Mucosa of stomach (tissue), 1 donor: ENCODE measurements around the gene FBXO7.

Experiments
- H3K27me3 ChIP-seq: one replicate; pipeline ENCODE4 v1.7.0; 2013; ENCODE audit warnings: mild to moderate bottlenecking, low read length; ENCODE audit not compliant: control insufficient read depth, insufficient read depth
- H3K36me3 ChIP-seq: one replicate; pipeline ENCODE4 v1.7.0; 2013; ENCODE audit warnings: low read length; ENCODE audit not compliant: control insufficient read depth, insufficient read depth
- H3K4me1 ChIP-seq: one replicate; pipeline ENCODE4 v1.7.0; 2013; ENCODE audit warnings: mild to moderate bottlenecking, low read length; ENCODE audit not compliant: control insufficient read depth, insufficient read depth
- H3K4me3 ChIP-seq: one replicate; pipeline ENCODE4 v1.7.0; 2013; ENCODE audit warnings: low read length
- H3K9ac ChIP-seq: one replicate; pipeline ENCODE4 v1.7.0; 2013; ENCODE audit warnings: mild to moderate bottlenecking, low read length, moderate library complexity
- H3K9me3 ChIP-seq: one replicate; pipeline ENCODE4 v1.7.0; 2013; ENCODE audit warnings: mild to moderate bottlenecking, low read length, moderate library complexity; ENCODE audit not compliant: control insufficient read depth
- donor health status: Pancreatic carcinoma.

Gene FBXO7

DNA sequence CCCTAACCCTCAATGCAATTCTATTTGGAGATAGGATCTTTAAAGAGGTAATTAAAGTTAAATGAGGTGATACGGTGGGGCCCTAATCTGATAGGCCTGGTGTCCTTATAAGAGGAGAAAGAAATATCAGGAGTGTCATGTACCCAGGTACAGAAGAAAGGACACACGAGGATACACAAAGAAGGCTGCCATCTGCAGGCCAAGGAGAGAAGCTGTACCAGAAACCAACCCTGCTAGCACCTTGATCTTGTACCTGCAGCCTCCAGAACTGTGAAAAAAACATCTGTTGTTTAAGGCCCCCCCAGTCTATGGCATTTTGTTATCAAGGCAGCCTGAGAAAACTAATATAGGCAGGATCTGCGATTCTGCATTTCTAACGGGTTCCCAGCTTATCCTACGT, 44.2 kb downstream of the FBXO7 start:
- Histone ChIP-seq H3K9me3 (no peaks in the 10 kb centered on the region), H3K4me3 (no peak overlapping the region)

DNA sequence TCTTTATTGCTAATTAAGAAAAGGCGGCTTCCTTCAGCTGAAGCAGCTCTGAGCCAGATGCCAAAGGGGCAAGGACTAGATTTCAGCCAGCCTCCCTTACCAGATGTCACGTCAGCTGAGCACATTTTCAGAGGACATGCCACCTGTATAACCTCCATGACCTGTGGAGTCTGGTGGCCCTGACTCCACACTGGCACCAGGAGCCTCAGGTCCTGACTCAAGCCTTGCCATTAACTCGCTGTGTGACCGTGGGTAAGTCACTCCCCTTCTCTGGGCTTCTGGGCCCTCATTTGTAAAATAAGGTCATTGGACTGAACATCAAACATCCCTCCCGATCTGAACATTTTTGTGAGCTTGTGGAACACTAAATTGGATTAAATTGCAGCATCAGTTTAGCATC, 46.0 kb downstream of the FBXO7 start:
- H3K4me3 ChIP-seq: no peak overlapping the region
- no peaks in the 10 kb centered on the region for H3K27me3 ChIP-seq
- H3K9me3 ChIP-seq: no peaks in the 10 kb centered on the region
- H3K36me3 ChIP-seq: no peaks in the 10 kb centered on the region
- H3K4me1 ChIP-seq: no peaks in the 10 kb centered on the region
- no peak overlapping the region for H3K9ac ChIP-seq

More for the DNA sequence above, 44.2 kb downstream of the FBXO7 start:
- Histone ChIP-seq H3K36me3 (no peaks in the 10 kb centered on the region), H3K27me3 (no peaks in the 10 kb centered on the region), H3K9ac (no peak overlapping the region), H3K4me1 (no peaks in the 10 kb centered on the region)

DNA sequence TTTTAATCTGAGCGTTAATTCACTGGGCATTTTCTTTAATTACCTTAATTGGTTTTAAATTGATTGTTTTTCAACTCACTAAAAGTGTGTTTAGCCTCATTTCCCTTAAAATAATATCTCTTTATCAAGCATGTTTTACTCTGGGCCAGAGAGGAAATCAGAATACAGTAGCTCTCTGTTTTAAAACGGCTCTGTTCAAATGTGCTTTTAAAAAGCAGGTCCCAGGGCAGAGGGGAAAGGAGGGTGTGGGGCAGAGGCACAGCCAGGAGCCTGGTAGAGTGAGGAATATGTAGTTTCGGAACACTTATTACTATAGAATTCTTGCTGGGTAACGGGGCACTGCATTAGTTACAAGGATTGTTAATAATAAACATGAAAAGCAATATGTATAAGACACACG, 47.6 kb downstream of the FBXO7 start:
- Histone ChIP-seq H3K4me1 (no peaks in the 10 kb centered on the region), H3K36me3 (no peaks in the 10 kb centered on the region), H3K9ac (no peak overlapping the region), H3K9me3 (no peaks in the 10 kb centered on the region), H3K4me3 (no peak overlapping the region), H3K27me3 (no peaks in the 10 kb centered on the region)

DNA sequence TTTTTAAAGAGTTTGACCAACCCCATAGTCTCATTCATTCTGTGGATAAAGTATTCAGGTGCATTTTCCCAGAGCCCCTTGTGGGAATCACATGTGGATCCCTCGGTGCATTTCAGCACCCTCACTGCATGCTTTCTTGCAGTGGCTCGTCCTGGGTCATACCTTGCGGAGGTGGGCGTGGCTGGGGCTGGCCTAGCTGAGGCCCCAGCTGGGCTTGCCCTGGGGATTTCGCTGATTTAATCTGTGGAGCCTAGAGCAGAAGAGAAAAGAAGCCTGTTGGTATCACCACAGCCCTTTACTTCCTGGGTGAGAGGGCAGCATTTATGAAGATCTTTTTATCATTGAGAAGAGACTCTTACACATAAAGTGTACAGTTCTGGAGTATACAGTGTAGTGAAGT, 53.1 kb downstream of the FBXO7 start:
- no peaks in the 10 kb centered on the region for H3K36me3 ChIP-seq
- peaks cover 15% of the 10 kb centered on the region for H3K4me1 ChIP-seq
- peaks cover 1% of the 10 kb centered on the region for H3K27me3 ChIP-seq
- no peak overlapping the region for H3K9ac ChIP-seq
- H3K4me3 ChIP-seq: no peak overlapping the region
- no peaks in the 10 kb centered on the region for H3K9me3 ChIP-seq

DNA sequence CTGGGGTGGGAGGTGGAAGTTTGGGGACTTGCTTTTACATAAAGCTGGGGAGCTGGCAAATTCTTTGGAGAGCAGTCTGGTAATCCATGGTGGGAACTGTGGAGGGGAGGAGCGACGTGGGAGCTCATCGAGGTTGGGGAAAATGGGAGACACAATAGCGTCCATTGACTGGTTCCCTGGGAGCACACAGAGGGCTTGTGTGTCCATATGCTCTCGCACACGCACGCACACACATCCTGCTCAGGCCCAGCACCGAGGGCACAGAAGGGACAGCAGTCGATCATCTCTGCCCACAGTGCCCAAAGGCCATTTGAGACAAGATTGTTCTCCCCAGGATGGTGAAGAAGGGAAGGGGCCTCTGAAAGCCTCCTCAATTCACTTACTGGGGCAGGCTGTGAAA, 53.7 kb downstream of the FBXO7 start:
- H3K36me3 ChIP-seq: no peaks in the 10 kb centered on the region
- no peaks in the 10 kb centered on the region for H3K9me3 ChIP-seq
- H3K27me3 ChIP-seq: peaks cover 4% of the 10 kb centered on the region
- peaks cover 20% of the 10 kb centered on the region for H3K4me1 ChIP-seq
- no peak overlapping the region for H3K9ac ChIP-seq
- no peak overlapping the region for H3K4me3 ChIP-seq

DNA sequence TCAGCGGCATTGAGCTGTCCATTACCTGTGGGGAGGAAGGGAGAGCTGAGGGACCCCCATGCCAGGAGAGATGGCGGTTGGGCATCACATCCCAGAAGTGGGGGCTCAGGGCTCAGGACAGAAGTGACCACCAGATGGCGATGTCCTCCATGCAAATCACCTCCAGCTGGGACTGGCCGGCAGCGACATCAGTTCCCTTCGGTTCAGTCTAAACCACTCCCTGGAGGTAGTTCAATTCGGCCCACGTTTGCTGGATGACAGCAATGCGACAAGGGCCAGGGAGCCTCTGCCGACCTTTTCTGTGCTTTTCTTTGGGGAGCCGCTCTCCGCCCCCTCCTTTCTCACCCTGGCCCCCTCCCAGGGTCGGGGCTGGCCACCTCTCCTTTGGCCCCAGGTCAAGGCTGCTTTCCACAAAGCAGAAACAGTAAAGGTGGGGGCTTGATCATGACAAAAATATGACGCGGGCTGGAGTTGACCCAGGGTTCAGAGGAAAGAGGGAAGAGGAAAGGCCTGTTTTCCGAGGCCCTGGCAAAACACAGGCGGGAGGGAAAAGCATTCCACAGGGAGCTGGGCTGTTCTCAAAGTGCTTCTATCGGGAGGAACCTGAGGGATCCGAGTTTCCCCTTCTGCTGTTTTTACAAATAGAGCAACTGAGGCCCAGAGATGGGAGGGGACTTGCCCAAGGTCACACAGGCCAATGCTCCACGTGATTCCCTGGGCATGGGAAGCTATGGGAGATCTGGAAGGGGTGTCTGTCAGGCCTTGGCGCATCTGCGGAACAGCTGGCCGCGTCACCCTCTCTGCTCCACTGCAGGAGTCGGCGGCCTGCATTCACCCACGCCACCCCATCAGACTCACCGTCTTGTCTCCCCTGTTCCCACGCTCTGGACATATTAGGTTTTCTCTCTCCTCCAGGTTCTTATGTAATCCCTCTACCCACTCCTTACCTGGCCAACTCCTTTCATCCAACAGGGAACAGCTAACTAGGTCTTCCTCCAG, 54.7 kb downstream of the FBXO7 start:
- Histone ChIP-seq H3K9me3 (no peaks in the 10 kb centered on the region), H3K36me3 (no peaks in the 10 kb centered on the region), H3K9ac (no peak overlapping the region), H3K4me1 (peaks cover 28% of the 10 kb centered on the region), H3K27me3 (peaks cover 8% of the 10 kb centered on the region), H3K4me3 (no peak overlapping the region)

DNA sequence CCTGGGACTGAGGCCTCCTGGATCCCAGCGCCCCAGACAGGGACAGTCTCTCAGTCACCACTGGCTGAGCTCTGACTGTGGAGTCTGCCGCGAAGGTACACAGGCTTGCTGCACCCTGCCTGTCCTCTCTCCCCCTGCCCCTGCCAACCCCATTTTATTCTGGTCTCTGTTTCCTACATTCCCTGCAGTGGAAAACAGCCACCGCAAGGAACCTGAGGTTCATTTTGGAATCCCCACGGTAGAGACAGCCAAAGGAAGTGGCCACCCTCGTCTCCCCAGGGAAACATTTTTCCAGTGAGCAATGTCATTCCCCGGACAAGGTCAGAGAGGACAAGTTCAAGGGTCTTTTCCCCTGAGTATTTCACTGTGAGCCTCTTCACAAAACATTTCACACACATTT, 56.6 kb downstream of the FBXO7 start:
- no peak overlapping the region for H3K9ac ChIP-seq
- H3K9me3 ChIP-seq: no peaks in the 10 kb centered on the region
- no peaks in the 10 kb centered on the region for H3K36me3 ChIP-seq
- H3K27me3 ChIP-seq: peaks cover 8% of the 10 kb centered on the region
- H3K4me3 ChIP-seq: no peak overlapping the region
- peaks cover 28% of the 10 kb centered on the region for H3K4me1 ChIP-seq

DNA sequence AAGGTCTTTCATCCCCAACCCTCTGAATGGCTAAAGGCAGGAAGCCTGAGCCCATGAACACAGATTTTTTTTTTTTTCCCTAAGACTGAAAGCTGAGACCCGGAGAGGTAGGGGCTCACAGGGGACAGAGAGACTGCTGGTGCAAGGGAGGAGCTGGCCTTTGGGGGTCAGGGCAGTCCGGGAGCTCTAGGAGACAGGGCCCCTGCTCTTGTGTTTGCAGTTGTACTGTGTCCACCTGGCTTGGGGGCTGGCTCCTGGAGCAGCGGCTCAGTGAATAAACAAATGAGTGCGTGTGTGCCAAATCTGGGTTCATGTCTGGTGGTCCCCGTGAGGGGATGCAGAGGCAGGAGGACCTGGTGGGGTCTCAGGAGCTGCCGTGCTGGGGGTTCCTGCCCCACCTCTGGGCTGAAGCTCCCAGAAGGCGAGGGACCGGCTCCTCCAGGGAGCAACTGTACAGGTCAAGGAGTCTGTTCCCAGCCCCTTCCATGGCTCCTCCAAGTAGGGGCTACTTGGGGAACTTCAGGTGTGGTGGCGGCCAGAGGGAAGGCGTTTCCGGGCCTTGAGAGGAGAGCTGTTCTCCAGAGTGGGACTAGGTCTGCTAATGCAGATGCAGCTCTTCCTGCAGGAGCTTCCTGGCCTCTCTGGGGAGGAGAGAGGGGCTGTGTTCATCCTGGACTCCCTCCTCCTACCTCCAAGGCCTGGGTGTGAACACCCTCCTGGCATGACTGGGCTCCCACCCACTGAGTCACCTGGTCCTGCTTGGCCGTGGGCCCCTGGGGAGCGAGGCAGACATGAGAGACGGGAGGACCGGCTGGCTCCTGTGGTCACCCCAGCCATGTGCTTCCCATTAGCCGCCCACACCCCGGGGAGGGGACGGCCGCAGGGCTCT, 57.6 kb downstream of the FBXO7 start:
- H3K9ac ChIP-seq: peak overlapping the region; percentile 7
- H3K4me1 ChIP-seq: peaks cover 28% of the 10 kb centered on the region
- H3K9me3 ChIP-seq: no peaks in the 10 kb centered on the region
- no peak overlapping the region for H3K4me3 ChIP-seq
- H3K27me3 ChIP-seq: peaks cover 8% of the 10 kb centered on the region
- no peaks in the 10 kb centered on the region for H3K36me3 ChIP-seq

DNA sequence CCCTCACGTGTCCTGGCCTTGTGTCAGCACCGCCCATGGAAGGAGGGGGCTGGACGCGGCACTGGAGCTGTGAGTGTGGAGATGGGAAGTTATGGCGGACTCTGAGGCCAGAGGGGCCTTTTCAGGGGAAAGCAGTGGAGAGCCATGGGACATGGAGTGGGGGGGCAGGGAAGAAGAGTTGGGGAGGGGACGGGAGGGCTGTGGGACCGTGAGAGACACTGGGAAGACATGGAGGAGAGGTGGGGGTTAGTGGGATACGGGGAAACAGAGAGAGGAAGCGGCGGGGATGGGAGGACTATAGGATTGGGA, 58.2 kb downstream of the FBXO7 start:
- H3K36me3 ChIP-seq: no peaks in the 10 kb centered on the region
- H3K4me3 ChIP-seq: no peak overlapping the region
- H3K9me3 ChIP-seq: no peaks in the 10 kb centered on the region
- no peak overlapping the region for H3K9ac ChIP-seq
- H3K27me3 ChIP-seq: peaks cover 8% of the 10 kb centered on the region
- peaks cover 28% of the 10 kb centered on the region for H3K4me1 ChIP-seq

DNA sequence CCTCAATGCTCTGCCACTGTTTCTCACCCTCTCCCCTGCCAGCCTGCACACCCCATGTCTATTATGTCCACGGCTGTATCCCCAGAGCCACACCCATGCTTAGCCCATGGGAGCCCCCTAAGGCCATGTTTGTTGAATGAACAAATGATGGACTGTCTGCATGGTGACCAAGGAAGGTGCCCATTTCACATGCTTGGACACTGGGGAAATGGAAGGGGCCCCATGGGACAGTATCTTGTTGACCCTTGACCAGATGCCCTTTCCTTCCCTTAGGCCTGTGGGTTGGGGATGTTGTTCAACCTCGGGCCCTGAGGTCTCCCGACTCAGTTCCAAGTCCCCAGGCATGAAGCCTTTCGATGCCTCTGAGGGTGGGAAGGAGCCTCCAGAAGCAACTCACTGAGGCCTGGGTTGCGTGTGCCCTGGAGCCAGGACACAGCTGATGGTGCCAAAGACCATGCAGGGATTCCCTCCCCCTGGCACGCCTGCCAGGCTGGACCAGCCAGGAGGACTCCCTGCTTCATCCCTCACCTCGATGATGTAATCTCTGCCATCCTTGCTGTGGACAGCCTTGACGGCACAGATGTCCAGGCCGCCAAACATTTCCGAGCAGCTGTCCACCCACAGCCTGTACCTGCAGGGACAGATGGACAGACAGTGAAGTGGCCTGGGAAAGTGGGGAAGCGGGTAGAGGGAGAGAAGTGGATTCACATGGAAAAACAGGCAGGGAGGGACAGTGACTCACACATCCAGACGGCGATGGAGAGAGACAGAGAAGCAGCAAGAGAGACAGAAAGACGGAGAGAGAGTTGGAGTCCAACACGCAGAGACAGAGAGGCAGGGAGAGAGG, 58.9 kb downstream of the FBXO7 start:
- Histone ChIP-seq H3K27me3 (peaks cover 8% of the 10 kb centered on the region), H3K4me1 (peaks cover 28% of the 10 kb centered on the region), H3K9ac (no peak overlapping the region), H3K4me3 (no peak overlapping the region), H3K9me3 (no peaks in the 10 kb centered on the region), H3K36me3 (no peaks in the 10 kb centered on the region)

DNA sequence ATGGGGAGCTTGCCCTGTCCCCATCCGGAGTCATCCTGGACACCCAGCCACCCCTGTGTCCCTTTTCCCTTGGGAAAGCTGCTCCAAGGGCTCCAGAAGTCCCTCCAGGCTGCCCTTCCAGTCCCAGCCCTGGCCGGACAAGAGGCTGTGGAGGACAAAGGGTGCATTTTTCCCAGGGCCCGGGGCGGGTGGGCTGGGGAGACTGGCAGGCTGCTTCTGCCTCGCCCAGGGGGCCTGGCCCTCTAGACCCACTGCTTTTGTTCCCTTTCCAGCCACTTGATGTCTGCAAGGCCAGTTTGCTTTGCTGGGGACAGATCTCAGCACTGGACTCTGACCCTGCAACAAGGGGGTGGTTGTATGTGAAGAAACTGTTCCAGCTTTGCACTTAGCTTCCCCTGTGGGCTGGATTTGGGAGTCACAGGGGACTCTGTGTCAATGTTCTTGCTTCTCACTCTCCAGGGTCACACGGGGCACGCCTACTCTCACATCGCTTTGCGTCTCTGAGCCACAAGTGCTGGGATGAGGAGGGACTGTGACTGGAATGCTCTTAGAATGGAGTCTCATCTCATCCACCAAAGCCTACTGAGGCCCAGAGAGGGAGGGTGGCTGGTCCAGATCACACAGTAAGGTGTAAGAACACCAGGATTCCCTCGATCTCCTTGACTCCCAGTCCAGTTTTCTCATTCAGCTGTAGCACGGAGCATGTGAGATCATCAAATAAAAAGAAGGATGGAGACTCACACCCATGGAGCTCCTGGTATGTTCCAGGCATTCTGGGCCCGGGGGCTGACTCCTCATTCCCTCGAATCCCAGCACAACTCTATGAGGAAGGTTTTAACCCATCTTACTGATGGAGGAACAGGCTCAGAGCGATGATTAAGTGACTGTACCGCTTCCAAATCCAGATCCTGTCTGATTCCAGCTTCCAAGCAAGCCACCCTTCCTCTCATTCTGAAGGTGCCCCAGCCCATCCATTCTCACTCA, 59.9 kb downstream of the FBXO7 start:
- H3K4me3 ChIP-seq: no peak overlapping the region
- H3K9ac ChIP-seq: no peak overlapping the region
- H3K27me3 ChIP-seq: peaks cover 8% of the 10 kb centered on the region

More for the DNA sequence above, 59.9 kb downstream of the FBXO7 start:
- Histone ChIP-seq H3K36me3 (no peaks in the 10 kb centered on the region), H3K4me1 (peaks cover 20% of the 10 kb centered on the region), H3K9me3 (no peaks in the 10 kb centered on the region)
